ENCODE data around the gene ITFG1.

The ITFG1 gene

DNA sequence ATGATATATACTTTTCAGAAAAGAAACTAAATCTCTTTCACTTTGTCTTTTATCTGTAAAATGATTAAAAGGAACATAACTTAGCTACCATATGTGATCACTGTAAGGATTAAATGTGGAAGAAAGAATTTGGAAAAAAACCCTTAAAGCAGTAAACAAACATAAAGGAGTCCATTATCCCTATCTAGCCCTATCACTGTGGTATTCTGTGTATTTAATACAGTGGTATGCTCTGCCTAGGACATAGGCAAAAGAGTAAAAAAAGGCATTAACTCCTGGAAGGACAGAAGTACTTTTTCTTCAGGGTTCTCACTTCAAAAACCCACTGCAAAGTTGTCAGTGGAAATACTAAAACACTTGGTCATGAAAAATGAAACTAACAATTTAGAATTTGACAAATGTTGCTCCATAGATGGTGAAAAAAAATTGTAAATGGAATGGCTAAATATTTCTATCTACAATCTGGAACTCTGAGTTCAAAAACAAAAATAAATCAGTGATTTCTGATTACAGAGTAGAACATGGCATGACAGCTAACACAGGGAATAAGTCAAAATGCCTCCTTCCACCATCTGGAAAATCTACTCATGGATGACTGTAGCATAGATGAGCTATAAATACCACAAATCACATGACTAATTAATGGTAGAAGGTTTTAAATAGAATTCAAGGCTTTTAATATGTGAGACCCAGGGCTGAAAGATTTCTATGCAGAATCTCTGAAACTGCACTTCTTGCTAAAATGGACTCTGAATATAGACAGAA, 140.1 kb downstream of the ITFG1 start:
- Histone ChIP-seq H3K4me1 (ENCODE audit: control insufficient read depth, insufficient read depth, low read length) (no peaks in the 10 kb centered on the region), H3K27ac (ENCODE audit: extremely low read depth, low read depth, low read length) (no peak overlapping the region), H3K9me3 (ENCODE audit: control insufficient read depth, insufficient read depth, low read depth, low read length) (no peaks in the 10 kb centered on the region), H3K4me3 (ENCODE audit: low read depth, low read length) (no peak overlapping the region), H3K36me3 (ENCODE audit: control insufficient read depth in 2 of 2, insufficient read depth in 1 of 2, low read length in 2 of 2) (no peaks in the 10 kb centered on the region)
- no peak for TF ChIP-seq ZBTB6 (tag by site-specific recombination; IDR thresholded peaks at IDR 0.05)
- no peak for TF ChIP-seq HIC1 (tag by site-specific recombination; IDR thresholded peaks at IDR 0.05)
- TF ChIP-seq ZBTB8A (tag by site-specific recombination; IDR thresholded peaks at IDR 0.05), result no peak
- no peak for TF ChIP-seq PRDM1 (tag by site-specific recombination; IDR thresholded peaks at IDR 0.05)
- no peak for TF ChIP-seq ZNF558 (tag by site-specific recombination; IDR thresholded peaks at IDR 0.05)
- TF ChIP-seq HOXC10 (CRISPR knock-in tag; IDR thresholded peaks at IDR 0.05), result no peak
- no peak for TF ChIP-seq ZNF266 (tag by site-specific recombination; IDR thresholded peaks at IDR 0.05; ENCODE audit: low read depth)
- CTCF ChIA-PET, result interaction anchor here (0.7 kb wide), 1 partner anchor 570 kb away, joined by 3 read pairs; no protein-coding TSS in a partner anchor
- POLR2A ChIA-PET, result no interaction called here

DNA sequence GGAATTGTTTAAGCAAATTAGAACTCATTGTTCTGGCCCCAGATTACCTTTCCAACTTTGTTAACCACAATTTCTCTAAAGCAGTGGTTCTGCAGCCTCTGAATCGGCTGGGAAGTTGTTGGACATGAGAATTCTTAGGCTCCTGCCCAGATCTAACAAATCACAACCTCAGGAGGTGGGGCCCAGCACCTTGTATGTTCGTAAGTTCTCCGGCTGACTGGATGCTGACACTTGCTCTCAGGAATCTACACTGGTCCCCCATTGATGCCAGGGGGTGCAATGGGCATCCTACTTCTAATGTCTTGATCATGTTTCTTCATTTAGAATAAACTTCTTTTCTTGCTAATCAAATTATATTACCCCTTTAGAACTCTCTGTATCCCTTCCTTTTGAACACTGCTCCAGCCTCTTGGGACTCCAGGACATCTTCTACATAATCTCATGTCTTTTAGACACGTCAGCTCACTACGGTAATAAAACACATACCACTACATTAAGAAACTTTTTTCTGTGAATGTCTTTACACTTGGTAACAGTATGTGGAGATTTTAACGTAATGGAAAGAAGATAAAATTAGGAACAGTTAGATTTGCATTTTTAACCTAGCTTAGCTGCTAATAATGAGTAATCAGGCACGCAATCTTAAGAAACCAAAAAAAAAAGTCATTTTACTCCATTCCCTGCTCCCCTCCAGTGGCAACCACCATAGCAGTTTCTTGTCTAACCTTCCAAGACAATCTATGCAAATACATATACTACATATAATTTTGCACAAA, 143.2 kb downstream of the ITFG1 start:
- TF ChIP-seq FEZF1 (tag by site-specific recombination; IDR thresholded peaks at IDR 0.05) (no peak), GLIS2 (tag by site-specific recombination; IDR thresholded peaks at IDR 0.05) (no peak), ZNF174 (tag by site-specific recombination; IDR thresholded peaks at IDR 0.05) (no peak)
- Histone ChIP-seq H3K4me3 (ENCODE audit: low read depth, low read length) (no peak overlapping the region), H3K27ac (ENCODE audit: extremely low read depth, low read depth, low read length) (no peak overlapping the region), H3K9me3 (ENCODE audit: control insufficient read depth, insufficient read depth, low read depth, low read length) (no peaks in the 10 kb centered on the region), H3K36me3 (ENCODE audit: control insufficient read depth in 2 of 2, insufficient read depth in 1 of 2, low read length in 2 of 2) (no peaks in the 10 kb centered on the region), H3K4me1 (ENCODE audit: control insufficient read depth, insufficient read depth, low read length) (no peaks in the 10 kb centered on the region)
- CTCF ChIA-PET, result interaction anchor here (0.8 kb wide), 1 partner anchor 56 kb away, joined by 4 read pairs; no protein-coding TSS in a partner anchor
- POLR2A ChIA-PET, result no interaction called here

DNA sequence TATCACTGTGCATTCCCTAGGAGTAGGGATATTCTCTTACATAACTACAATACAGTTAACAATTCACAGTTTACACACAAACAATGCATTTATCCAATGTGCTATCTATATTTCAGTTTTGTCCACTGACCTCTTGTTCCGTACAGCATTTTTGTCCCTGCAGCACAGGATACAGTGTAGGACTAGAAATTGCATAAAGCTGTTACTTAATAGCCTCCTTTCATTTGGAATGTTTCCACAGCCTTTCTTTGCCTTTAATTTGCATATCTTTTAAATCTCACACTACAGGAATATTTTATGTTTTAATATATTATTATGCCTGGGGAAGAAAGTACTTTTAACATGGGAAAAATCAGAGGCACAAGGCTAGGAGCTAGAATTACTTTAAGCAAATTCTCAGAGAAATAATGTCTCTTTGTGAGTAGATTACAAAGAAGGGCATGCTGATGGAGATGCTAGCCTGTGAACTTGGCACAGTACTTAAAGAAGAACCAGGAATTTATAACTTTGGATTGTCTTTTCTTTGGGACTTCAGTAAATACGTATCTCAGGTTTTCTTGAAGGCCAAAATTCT, 144.3 kb downstream of the ITFG1 start:
- POLR2A ChIA-PET, result no interaction called here
- TF ChIP-seq KLF9 (tag by site-specific recombination; IDR thresholded peaks at IDR 0.05; ENCODE audit: low read depth) (no peak), PRDM4 (tag by site-specific recombination; IDR thresholded peaks at IDR 0.05) (no peak)
- CTCF ChIA-PET, result no interaction called here

More for the DNA sequence above, 144.3 kb downstream of the ITFG1 start:
- Histone ChIP-seq H3K4me3 (ENCODE audit: low read depth, low read length) (no peak overlapping the region), H3K9me3 (ENCODE audit: control insufficient read depth, insufficient read depth, low read depth, low read length) (no peaks in the 10 kb centered on the region), H3K4me1 (ENCODE audit: control insufficient read depth, insufficient read depth, low read length) (no peaks in the 10 kb centered on the region), H3K27ac (ENCODE audit: extremely low read depth, low read depth, low read length) (no peak overlapping the region), H3K36me3 (ENCODE audit: control insufficient read depth in 2 of 2, insufficient read depth in 1 of 2, low read length in 2 of 2) (no peaks in the 10 kb centered on the region)

Measured in HEK293 (cell line).